Stimulated activated naive CD8-positive, alpha-beta T cell treated with anti-CD3 and anti-CD28 coated beads, Interleukin-15, Interleukin-2, amounts not matched to agents 100 ng/mL and 50 ng/mL, for 24 hours (primary cell): ENCODE results near the gene FTHL17.

Experiments used
- H3K27ac Mint-ChIP-seq: one replicate; pipeline ENCODE4 v1.8.0; 2021; ENCODE audit warnings: mild to moderate bottlenecking, mixed read lengths
- H3K27me3 Mint-ChIP-seq: one replicate; pipeline ENCODE4 v1.8.0; 2021; ENCODE audit warnings: mixed read lengths
- H3K36me3 Mint-ChIP-seq: one replicate; pipeline ENCODE4 v1.8.0; 2021; ENCODE audit warnings: low read depth, mixed read lengths
- H3K4me1 Mint-ChIP-seq: one replicate; pipeline ENCODE4 v1.8.0; 2021; ENCODE audit warnings: low read depth, mixed read lengths
- H3K4me3 Mint-ChIP-seq: one replicate; pipeline ENCODE4 v1.8.0; 2021; ENCODE audit warnings: mild to moderate bottlenecking, mixed read lengths
- H3K9me3 Mint-ChIP-seq: one replicate; pipeline ENCODE4 v1.8.0; 2021; ENCODE audit warnings: mixed read lengths

The FTHL17 gene

GRCh38 chrX:31071725-31072124, at the start of gene FTHL17:
FTHL17 (minus strand) TSS chrX:31072041; CDS start chrX:31071953, 88 bp downstream.
- Mint-ChIP-seq H3K9me3 (peaks cover 7% of the 10 kb centered on the region), H3K4me3 (no peak within 1 kb of the TSS), H3K27me3 (no peaks in the 10 kb centered on the region), H3K36me3 (no peaks in the 10 kb centered on the region), H3K27ac (no peak within 1 kb of the TSS), H3K4me1 (peaks cover 15% of the 10 kb centered on the region)

- Mint-ChIP-seq H3K36me3 (no peaks in the 10 kb centered on the region), H3K9me3 (no peaks in the 10 kb centered on the region), H3K27me3 (peaks cover 11% of the 10 kb centered on the region), H3K4me1 (peaks cover 5% of the 10 kb centered on the region), H3K4me3 (no peak overlapping the region), H3K27ac (no peak overlapping the region)
Measured at GRCh38 chrX:31117266-31117665, 45.4 kb upstream of the FTHL17 start.

- H3K4me1 Mint-ChIP-seq, result peaks cover 10% of the 10 kb centered on the region
- peaks cover 11% of the 10 kb centered on the region for H3K27me3 Mint-ChIP-seq
- H3K36me3 Mint-ChIP-seq, result no peaks in the 10 kb centered on the region
- H3K9me3 Mint-ChIP-seq, result no peaks in the 10 kb centered on the region
- H3K4me3 Mint-ChIP-seq, result no peak overlapping the region
- H3K27ac Mint-ChIP-seq, result no peak overlapping the region
Measured at GRCh38 chrX:31115398-31115797, 43.6 kb upstream of the FTHL17 start.

GRCh38 chrX:31114858-31115257, 43.0 kb upstream of the FTHL17 start:
- no peaks in the 10 kb centered on the region for H3K9me3 Mint-ChIP-seq
- H3K27me3 Mint-ChIP-seq, result peaks cover 11% of the 10 kb centered on the region
- H3K4me1 Mint-ChIP-seq, result peaks cover 10% of the 10 kb centered on the region
- no peak overlapping the region for H3K27ac Mint-ChIP-seq
- H3K4me3 Mint-ChIP-seq, result no peak overlapping the region
- H3K36me3 Mint-ChIP-seq, result no peaks in the 10 kb centered on the region

- Mint-ChIP-seq H3K9me3 (no peaks in the 10 kb centered on the region), H3K27me3 (peaks cover 11% of the 10 kb centered on the region), H3K4me1 (peaks cover 10% of the 10 kb centered on the region), H3K36me3 (no peaks in the 10 kb centered on the region), H3K27ac (peak overlapping the region; percentile 2), H3K4me3 (no peak overlapping the region)
Measured at GRCh38 chrX:31112226-31112999, 40.6 kb upstream of the FTHL17 start.

GRCh38 chrX:31110657-31111056, 38.8 kb upstream of the FTHL17 start:
- no peak overlapping the region for H3K4me3 Mint-ChIP-seq
- no peak overlapping the region for H3K27ac Mint-ChIP-seq
- H3K36me3 Mint-ChIP-seq, result no peaks in the 10 kb centered on the region
- H3K4me1 Mint-ChIP-seq, result peaks cover 10% of the 10 kb centered on the region
- no peaks in the 10 kb centered on the region for H3K9me3 Mint-ChIP-seq
- H3K27me3 Mint-ChIP-seq, result peaks cover 11% of the 10 kb centered on the region

- no peaks in the 10 kb centered on the region for H3K27me3 Mint-ChIP-seq
- no peak overlapping the region for H3K4me3 Mint-ChIP-seq
- H3K27ac Mint-ChIP-seq, result peak overlapping the region; percentile 52
- no peaks in the 10 kb centered on the region for H3K36me3 Mint-ChIP-seq
- no peaks in the 10 kb centered on the region for H3K9me3 Mint-ChIP-seq
- peaks cover 11% of the 10 kb centered on the region for H3K4me1 Mint-ChIP-seq
Measured at GRCh38 chrX:31099536-31100090, 27.8 kb upstream of the FTHL17 start.

- Mint-ChIP-seq H3K27ac (no peak overlapping the region), H3K4me1 (peaks cover 11% of the 10 kb centered on the region), H3K27me3 (no peaks in the 10 kb centered on the region), H3K4me3 (no peak overlapping the region), H3K36me3 (no peaks in the 10 kb centered on the region), H3K9me3 (no peaks in the 10 kb centered on the region)
Measured at GRCh38 chrX:31098079-31098478, 26.2 kb upstream of the FTHL17 start.

- H3K27ac Mint-ChIP-seq, result no peak overlapping the region
- H3K4me1 Mint-ChIP-seq, result no peaks in the 10 kb centered on the region
- no peaks in the 10 kb centered on the region for H3K9me3 Mint-ChIP-seq
- H3K36me3 Mint-ChIP-seq, result no peaks in the 10 kb centered on the region
- H3K4me3 Mint-ChIP-seq, result no peak overlapping the region
- no peaks in the 10 kb centered on the region for H3K27me3 Mint-ChIP-seq
Measured at GRCh38 chrX:31093639-31093975, 21.8 kb upstream of the FTHL17 start.

GRCh38 chrX:31092970-31093638, 21.3 kb upstream of the FTHL17 start:
- Mint-ChIP-seq H3K4me3 (no peak overlapping the region), H3K27ac (no peak overlapping the region), H3K4me1 (no peaks in the 10 kb centered on the region), H3K36me3 (no peaks in the 10 kb centered on the region), H3K9me3 (no peaks in the 10 kb centered on the region), H3K27me3 (peaks cover 3% of the 10 kb centered on the region)

- no peaks in the 10 kb centered on the region for H3K4me1 Mint-ChIP-seq
- H3K4me3 Mint-ChIP-seq, result no peak overlapping the region
- no peak overlapping the region for H3K27ac Mint-ChIP-seq
- H3K36me3 Mint-ChIP-seq, result no peaks in the 10 kb centered on the region
- no peaks in the 10 kb centered on the region for H3K9me3 Mint-ChIP-seq
- H3K27me3 Mint-ChIP-seq, result peaks cover 3% of the 10 kb centered on the region
Measured at GRCh38 chrX:31092476-31092875, 20.6 kb upstream of the FTHL17 start.

GRCh38 chrX:31091819-31092218, 20.0 kb upstream of the FTHL17 start:
- H3K4me3 Mint-ChIP-seq, result no peak overlapping the region
- no peaks in the 10 kb centered on the region for H3K9me3 Mint-ChIP-seq
- no peaks in the 10 kb centered on the region for H3K4me1 Mint-ChIP-seq
- H3K27me3 Mint-ChIP-seq, result peaks cover 3% of the 10 kb centered on the region
- H3K27ac Mint-ChIP-seq, result no peak overlapping the region
- no peaks in the 10 kb centered on the region for H3K36me3 Mint-ChIP-seq

GRCh38 chrX:31074522-31074921, 2.7 kb upstream of the FTHL17 start:
- no peaks in the 10 kb centered on the region for H3K27me3 Mint-ChIP-seq
- no peaks in the 10 kb centered on the region for H3K36me3 Mint-ChIP-seq
- H3K27ac Mint-ChIP-seq, result no peak overlapping the region
- H3K4me1 Mint-ChIP-seq, result peaks cover 11% of the 10 kb centered on the region
- no peak overlapping the region for H3K4me3 Mint-ChIP-seq
- peaks cover 7% of the 10 kb centered on the region for H3K9me3 Mint-ChIP-seq

- H3K27ac Mint-ChIP-seq, result no peak overlapping the region
- H3K36me3 Mint-ChIP-seq, result no peaks in the 10 kb centered on the region
- H3K27me3 Mint-ChIP-seq, result no peaks in the 10 kb centered on the region
- H3K4me1 Mint-ChIP-seq, result peaks cover 15% of the 10 kb centered on the region
- no peak overlapping the region for H3K4me3 Mint-ChIP-seq
- peaks cover 7% of the 10 kb centered on the region for H3K9me3 Mint-ChIP-seq
Measured at GRCh38 chrX:31071262-31071661, 579 bp downstream of the FTHL17 start.

- Mint-ChIP-seq H3K4me1 (peaks cover 15% of the 10 kb centered on the region), H3K9me3 (peaks cover 7% of the 10 kb centered on the region), H3K4me3 (no peak overlapping the region), H3K36me3 (no peaks in the 10 kb centered on the region), H3K27me3 (no peaks in the 10 kb centered on the region), H3K27ac (no peak overlapping the region)
Measured at GRCh38 chrX:31070057-31070468, 1.8 kb downstream of the FTHL17 start.
